HL-60 (cell line): Measurements from ENCODE around the gene SV2C.

Experiments used
- DNase-seq, 2 experiments: peaks; one replicate each; pipeline ENCODE4 v3.0.0-alpha.2; 2010 to 2020; ENCODE audit warnings: low read depth in 1 of 2, low spot score in 1 of 2
- H3K27ac ChIP-seq: fragments of 250-450 bp; sonication (Bioruptor Pico); replicated peaks from 2 replicates; pipeline ENCODE4 v1.5.1; 2020; ENCODE audit warnings: mild to moderate bottlenecking, moderate library complexity
- H3K27me3 ChIP-seq: fragments of 250-450 bp; sonication (Bioruptor Pico); 2 replicates; pipeline ENCODE4 v1.5.1; 2021; ENCODE audit warnings: mild to moderate bottlenecking, moderate library complexity; ENCODE audit not compliant: insufficient read depth, poor library complexity, severe bottlenecking
- H3K4me3 ChIP-seq: replicated peaks from 2 replicates; pipeline ENCODE4 v1.5.1; 2011; ENCODE audit warnings: mild to moderate bottlenecking, control low read depth, low read length; ENCODE audit not compliant: insufficient read depth
- GABPA ChIP-seq: IDR thresholded peaks from 2 replicates; pipeline ENCODE4 v1.6.1; 2012; ENCODE audit warnings: low read depth
- POLR2AphosphoS5 ChIP-seq: IDR thresholded peaks from 2 replicates; pipeline ENCODE4 v1.6.1; 2012; ENCODE audit warnings: low read depth
- SPI1 ChIP-seq: IDR thresholded peaks from 2 replicates; pipeline ENCODE4 v1.6.1; 2012; ENCODE audit warnings: low read depth, mild to moderate bottlenecking, borderline replicate concordance
- TF ChIP-seq, protein P1 (sequence below): IDR thresholded peaks from one replicate; pipeline ENCODE4 v1.5.1; 2011; ENCODE audit warnings: low read length, control low read depth, inconsistent platforms; ENCODE audit not compliant: insufficient read depth
- TF ChIP-seq, protein P2 (sequence below): IDR thresholded peaks from 2 replicates; pipeline ENCODE4 v1.6.1; 2012; ENCODE audit warnings: low read depth; ENCODE audit not compliant: insufficient replicate concordance

SV2C gene

DNA sequence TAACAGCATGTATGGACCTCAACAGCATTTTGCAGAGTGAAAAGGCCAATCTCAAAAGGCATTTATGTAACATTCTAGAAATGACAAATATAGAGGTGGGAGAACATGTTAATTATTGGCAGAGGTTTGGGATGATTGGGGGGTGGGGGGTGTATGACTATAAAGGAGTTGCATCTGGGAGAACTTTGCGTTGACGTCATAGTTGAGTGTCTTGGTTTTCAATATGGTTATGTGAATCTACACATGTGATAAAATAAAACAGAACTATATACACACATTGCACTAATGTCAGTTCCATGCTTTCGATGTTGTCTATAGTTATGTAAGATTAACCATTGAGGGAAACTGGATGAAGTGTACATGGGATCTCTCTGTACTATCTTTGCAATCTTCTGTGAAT lies 139.1 kb downstream of the SV2C start:
- Histone ChIP-seq H3K27ac (no peak overlapping the region), H3K27me3 (no peaks in the 10 kb centered on the region), H3K4me3 (no peak overlapping the region)
- DNase-seq, result no peak
- TF ChIP-seq, protein P1, sequence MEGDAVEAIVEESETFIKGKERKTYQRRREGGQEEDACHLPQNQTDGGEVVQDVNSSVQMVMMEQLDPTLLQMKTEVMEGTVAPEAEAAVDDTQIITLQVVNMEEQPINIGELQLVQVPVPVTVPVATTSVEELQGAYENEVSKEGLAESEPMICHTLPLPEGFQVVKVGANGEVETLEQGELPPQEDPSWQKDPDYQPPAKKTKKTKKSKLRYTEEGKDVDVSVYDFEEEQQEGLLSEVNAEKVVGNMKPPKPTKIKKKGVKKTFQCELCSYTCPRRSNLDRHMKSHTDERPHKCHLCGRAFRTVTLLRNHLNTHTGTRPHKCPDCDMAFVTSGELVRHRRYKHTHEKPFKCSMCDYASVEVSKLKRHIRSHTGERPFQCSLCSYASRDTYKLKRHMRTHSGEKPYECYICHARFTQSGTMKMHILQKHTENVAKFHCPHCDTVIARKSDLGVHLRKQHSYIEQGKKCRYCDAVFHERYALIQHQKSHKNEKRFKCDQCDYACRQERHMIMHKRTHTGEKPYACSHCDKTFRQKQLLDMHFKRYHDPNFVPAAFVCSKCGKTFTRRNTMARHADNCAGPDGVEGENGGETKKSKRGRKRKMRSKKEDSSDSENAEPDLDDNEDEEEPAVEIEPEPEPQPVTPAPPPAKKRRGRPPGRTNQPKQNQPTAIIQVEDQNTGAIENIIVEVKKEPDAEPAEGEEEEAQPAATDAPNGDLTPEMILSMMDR, result no peak
- TF ChIP-seq POLR2AphosphoS5, result no peak
- TF ChIP-seq GABPA, result no peak
- no peak for TF ChIP-seq SPI1
- TF ChIP-seq, protein P2, sequence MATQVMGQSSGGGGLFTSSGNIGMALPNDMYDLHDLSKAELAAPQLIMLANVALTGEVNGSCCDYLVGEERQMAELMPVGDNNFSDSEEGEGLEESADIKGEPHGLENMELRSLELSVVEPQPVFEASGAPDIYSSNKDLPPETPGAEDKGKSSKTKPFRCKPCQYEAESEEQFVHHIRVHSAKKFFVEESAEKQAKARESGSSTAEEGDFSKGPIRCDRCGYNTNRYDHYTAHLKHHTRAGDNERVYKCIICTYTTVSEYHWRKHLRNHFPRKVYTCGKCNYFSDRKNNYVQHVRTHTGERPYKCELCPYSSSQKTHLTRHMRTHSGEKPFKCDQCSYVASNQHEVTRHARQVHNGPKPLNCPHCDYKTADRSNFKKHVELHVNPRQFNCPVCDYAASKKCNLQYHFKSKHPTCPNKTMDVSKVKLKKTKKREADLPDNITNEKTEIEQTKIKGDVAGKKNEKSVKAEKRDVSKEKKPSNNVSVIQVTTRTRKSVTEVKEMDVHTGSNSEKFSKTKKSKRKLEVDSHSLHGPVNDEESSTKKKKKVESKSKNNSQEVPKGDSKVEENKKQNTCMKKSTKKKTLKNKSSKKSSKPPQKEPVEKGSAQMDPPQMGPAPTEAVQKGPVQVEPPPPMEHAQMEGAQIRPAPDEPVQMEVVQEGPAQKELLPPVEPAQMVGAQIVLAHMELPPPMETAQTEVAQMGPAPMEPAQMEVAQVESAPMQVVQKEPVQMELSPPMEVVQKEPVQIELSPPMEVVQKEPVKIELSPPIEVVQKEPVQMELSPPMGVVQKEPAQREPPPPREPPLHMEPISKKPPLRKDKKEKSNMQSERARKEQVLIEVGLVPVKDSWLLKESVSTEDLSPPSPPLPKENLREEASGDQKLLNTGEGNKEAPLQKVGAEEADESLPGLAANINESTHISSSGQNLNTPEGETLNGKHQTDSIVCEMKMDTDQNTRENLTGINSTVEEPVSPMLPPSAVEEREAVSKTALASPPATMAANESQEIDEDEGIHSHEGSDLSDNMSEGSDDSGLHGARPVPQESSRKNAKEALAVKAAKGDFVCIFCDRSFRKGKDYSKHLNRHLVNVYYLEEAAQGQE, result no peak

DNA sequence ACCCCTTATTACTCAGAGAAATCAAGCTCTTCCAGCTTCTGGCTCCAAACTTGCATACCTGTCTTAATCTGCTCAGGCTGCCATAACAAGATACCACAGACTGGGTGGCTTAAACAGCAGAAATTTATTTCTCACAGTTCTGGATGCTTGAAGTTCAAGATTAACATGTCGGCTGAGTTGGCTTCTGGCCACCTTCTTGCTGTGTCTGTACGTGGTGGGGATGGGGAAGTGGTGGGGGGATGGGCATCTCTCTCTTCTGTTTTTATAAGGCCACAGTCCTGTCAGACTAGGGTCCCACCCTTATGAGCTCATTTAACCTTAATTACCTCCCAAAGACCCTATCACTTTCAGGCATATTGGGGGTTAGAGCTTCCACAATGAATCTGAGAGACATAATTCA lies 140.5 kb downstream of the SV2C start:
- no peaks in the 10 kb centered on the region for H3K27me3 ChIP-seq
- no peak overlapping the region for H3K4me3 ChIP-seq
- TF ChIP-seq SPI1 (no peak), POLR2AphosphoS5 (no peak), GABPA (no peak)
- TF ChIP-seq, protein P1, result no peak
- TF ChIP-seq, protein P2, result no peak
- peak in 1 of 2 experiments; percentile 3 for DNase-seq
- no peak overlapping the region for H3K27ac ChIP-seq

DNA sequence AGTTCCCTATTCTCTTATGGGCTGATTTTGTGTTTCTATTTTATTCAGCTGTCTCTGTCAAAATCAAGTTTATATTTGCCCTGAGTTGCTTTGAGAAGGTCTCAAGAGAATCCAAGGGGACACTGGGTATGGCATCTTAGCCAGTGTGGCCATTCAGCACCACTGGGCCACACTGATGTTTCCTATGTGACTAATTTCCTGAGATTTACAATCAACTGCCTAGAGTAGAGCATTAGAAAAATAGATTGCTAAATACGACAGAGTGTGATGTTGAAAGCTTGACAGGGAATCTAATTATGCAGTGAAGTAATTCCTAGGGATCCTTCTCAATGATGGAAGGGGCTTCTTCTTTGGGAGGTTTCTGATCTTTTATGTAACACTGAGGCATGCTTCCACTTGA lies 141.7 kb downstream of the SV2C start:
- DNase-seq, result no peak
- Histone ChIP-seq H3K27me3 (no peaks in the 10 kb centered on the region), H3K27ac (no peak overlapping the region), H3K4me3 (no peak overlapping the region)
- no peak for TF ChIP-seq POLR2AphosphoS5
- TF ChIP-seq, protein P1, result no peak
- no peak for TF ChIP-seq SPI1
- TF ChIP-seq, protein P2, result no peak
- no peak for TF ChIP-seq GABPA
